LNCAP (cell line): ENCODE measurements around the gene SRSF12.

Source experiments
- CTCF ChIP-seq: fragments of 450-650 bp; IDR thresholded peaks from 2 replicates; pipeline ENCODE4 v1.5.1; 2017; ENCODE audit warnings: mild to moderate bottlenecking

Gene SRSF12

GRCh38 chr6:89146718-89147700 lies 29.1 kb upstream of the SRSF12 start:
- no peak for TF ChIP-seq CTCF

DNA sequence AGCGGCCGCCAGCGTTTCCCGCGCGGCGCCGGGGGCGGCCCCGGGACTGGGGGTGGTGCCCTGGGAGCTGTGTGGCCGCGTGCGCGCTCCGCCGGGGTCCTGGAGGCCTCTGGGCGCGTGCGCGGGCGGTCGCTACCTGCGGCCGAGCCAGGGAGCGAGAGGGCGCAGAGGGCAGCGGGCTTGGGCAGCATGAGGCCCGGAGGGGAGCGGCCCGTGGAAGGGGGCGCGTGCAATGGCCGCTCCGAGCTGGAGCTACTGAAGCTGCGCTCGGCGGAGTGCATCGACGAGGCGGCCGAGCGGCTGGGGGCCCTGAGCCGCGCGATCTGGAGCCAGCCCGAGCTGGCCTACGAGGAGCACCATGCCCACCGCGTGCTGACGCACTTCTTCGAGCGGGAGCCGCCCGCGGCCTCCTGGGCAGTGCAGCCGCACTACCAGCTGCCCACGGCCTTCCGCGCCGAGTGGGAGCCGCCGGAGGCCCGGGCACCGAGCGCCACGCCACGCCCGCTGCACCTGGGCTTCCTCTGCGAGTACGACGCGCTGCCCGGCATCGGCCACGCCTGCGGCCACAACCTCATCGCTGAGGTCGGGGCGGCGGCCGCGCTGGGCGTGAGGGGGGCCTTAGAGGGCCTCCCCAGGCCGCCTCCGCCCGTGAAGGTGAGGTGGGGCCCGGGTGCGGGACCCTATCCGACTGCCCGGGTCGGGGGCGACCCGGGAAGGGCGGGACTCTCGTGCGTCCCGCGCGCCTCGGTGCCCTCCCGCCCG lies 28.3 kb upstream of the SRSF12 start, which contains the start of gene PM20D2:
Gene PM20D2 (plus strand): TSS at position 100 of the 762 bp plus-strand sequence. CDS start 90 bp downstream, at position 190.
- no peak for TF ChIP-seq CTCF

- no peak for TF ChIP-seq CTCF
Measured at GRCh38 chr6:89145091-89145955, 27.5 kb upstream of the SRSF12 start.

DNA sequence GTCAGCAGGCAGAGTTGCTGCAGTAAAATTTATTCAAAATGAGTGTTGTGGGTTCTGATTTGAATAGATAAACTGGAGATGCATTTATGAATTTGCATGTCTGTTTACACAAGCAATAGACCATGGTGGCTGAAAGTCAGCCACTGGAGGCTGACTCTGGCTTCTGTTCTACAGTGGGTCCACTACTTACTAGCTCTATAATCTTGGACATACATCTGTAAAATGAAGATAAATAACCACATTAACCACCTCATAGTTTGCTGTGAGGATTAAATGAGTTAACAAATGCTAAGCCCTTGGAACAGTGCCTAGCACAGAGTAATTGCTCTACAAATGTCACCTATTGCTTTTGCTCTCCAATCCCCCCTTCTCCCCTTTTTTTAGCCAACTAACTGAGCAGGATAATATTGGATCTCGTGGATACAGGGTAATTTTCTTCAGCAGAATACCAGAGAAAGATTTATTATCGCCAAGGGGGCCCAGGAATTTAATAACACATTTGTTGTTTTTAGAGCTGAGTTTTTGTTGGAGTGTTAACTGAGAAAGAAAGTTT lies 26.6 kb upstream of the SRSF12 start:
- TF ChIP-seq CTCF, result no peak

DNA sequence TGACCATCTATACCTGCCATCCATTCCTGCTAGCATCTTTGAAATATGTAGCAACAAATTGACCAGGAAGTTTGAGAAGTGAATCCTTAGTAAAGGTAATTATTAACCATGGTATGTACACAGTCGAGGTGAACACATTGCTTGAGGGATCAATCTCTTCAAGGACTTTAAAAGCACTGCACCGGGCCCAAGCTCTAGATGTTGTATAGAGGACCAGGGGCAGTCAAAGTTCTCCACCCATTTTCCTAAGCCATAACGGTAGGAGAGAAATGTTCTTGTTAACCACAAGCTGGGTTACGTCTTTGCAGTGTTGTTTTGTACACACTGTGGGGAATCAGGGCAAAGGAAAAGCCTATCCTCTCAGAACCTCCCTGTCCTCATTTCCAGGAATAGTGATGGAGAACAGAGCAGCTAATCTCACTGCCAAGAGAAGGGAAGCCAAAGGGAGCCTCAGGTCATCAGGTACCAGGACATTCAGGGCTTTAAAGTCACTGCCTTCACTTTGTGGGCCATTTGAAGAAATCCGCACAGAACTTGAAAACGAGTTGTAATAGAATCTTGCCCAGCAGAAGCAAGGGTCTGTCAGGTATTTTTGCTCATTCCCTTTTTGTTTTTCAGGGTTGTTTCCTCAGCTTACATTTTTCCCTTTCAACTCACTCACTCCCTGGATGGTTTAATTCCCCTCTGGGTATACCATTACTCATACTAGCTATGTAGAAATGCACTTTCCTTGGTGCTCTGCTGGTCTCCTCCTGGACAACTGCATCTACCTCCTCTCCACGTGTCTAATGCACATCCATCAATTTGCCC lies 22.7 kb upstream of the SRSF12 start:
- TF ChIP-seq CTCF, result no peak

- TF ChIP-seq CTCF, result no peak
Measured at GRCh38 chr6:89139509-89140346, 21.9 kb upstream of the SRSF12 start.
